HEK293T (cell line): Measurements from ENCODE around the gene GRAMD2A.

Source experiments
- CTCF ChIA-PET: fragments of 350-600 bp; formaldehyde crosslinking; extraction: SDS; loops from one replicate; lab custom pipeline; 2021; ENCODE audit warnings: antibody characterized with exemption, inconsistent platforms; lab: Yijun Ruan, JAX
- POLR2A ChIA-PET: fragments of 350-600 bp; formaldehyde crosslinking; extraction: SDS; loops from one replicate; lab custom pipeline; 2020; ENCODE audit warnings: antibody characterized with exemption, inconsistent platforms; lab: Yijun Ruan, JAX
- DNase-seq: peaks from one replicate; pipeline ENCODE4 v3.0.0; 2012; ENCODE audit warnings: mixed read lengths; ENCODE audit errors: extremely low spot score
- ARNT ChIP-seq: fragments of 450-650 bp; IDR thresholded peaks from 2 replicates; pipeline ENCODE4 v1.6.1; 2017; ENCODE audit warnings: mild to moderate bottlenecking
- BHLHE40 ChIP-seq: fragments of 450-650 bp; IDR thresholded peaks from 2 replicates; pipeline ENCODE4 v1.6.1; 2016; ENCODE audit warnings: mild to moderate bottlenecking, moderate library complexity, borderline replicate concordance
- CTBP1 ChIP-seq: fragments of 450-650 bp; IDR thresholded peaks from 2 replicates; pipeline ENCODE4 v1.6.1; 2016; ENCODE audit warnings: borderline replicate concordance
- ELF4 ChIP-seq: fragments of 450-650 bp; IDR thresholded peaks from 2 replicates; pipeline ENCODE4 v1.6.1; 2017; ENCODE audit warnings: antibody characterized with exemption
- FOXA1 ChIP-seq: fragments of 450-650 bp; IDR thresholded peaks from 2 replicates; pipeline ENCODE4 v1.6.1; 2016; ENCODE audit warnings: mild to moderate bottlenecking
- FOXK2 ChIP-seq: fragments of 450-650 bp; IDR thresholded peaks from 2 replicates; pipeline ENCODE4 v1.6.1; 2016; ENCODE audit warnings: mild to moderate bottlenecking
- FOXM1 ChIP-seq: fragments of 450-650 bp; IDR thresholded peaks from 2 replicates; pipeline ENCODE4 v1.6.1; 2017; ENCODE audit warnings: mild to moderate bottlenecking, borderline replicate concordance
- HDGF ChIP-seq: fragments of 450-650 bp; IDR thresholded peaks from 2 replicates; pipeline ENCODE4 v1.6.1; 2017; ENCODE audit warnings: antibody characterized with exemption, borderline replicate concordance
- L3MBTL2 ChIP-seq: fragments of 450-650 bp; conservative IDR thresholded peaks from 2 replicates; pipeline ENCODE4 v1.6.1; 2016; ENCODE audit warnings: mild to moderate bottlenecking
- LEF1 ChIP-seq: fragments of 450-650 bp; IDR thresholded peaks from 2 replicates; pipeline ENCODE4 v1.6.1; 2017; ENCODE audit warnings: mild to moderate bottlenecking, borderline replicate concordance
- NFRKB ChIP-seq: fragments of 450-650 bp; IDR thresholded peaks from 2 replicates; pipeline ENCODE4 v1.6.1; 2016; ENCODE audit warnings: mild to moderate bottlenecking, moderate library complexity
- SP1 ChIP-seq: fragments of 450-650 bp; IDR thresholded peaks from 2 replicates; pipeline ENCODE4 v1.6.1; 2017
- SUZ12 ChIP-seq: fragments of 450-650 bp; IDR thresholded peaks from 2 replicates; pipeline ENCODE4 v1.6.1; 2016; ENCODE audit warnings: mild to moderate bottlenecking
- TARDBP ChIP-seq: fragments of 450-650 bp; IDR thresholded peaks from 2 replicates; pipeline ENCODE4 v1.6.1; 2016
- ZNF384 ChIP-seq: fragments of 450-650 bp; IDR thresholded peaks from 2 replicates; pipeline ENCODE4 v1.6.1; 2016
- TF ChIP-seq, protein P1 (sequence below): fragments of 450-650 bp; IDR thresholded peaks from 2 replicates; pipeline ENCODE4 v1.6.1; 2016

Gene GRAMD2A

GRCh38 chr15:72160696-72161245 is 36.8 kb downstream of the GRAMD2A start:
- POLR2A ChIA-PET, result no interaction called here
- DNase-seq, result no peak
- no peak for TF ChIP-seq SUZ12
- CTCF ChIA-PET, result no interaction called here

DNA sequence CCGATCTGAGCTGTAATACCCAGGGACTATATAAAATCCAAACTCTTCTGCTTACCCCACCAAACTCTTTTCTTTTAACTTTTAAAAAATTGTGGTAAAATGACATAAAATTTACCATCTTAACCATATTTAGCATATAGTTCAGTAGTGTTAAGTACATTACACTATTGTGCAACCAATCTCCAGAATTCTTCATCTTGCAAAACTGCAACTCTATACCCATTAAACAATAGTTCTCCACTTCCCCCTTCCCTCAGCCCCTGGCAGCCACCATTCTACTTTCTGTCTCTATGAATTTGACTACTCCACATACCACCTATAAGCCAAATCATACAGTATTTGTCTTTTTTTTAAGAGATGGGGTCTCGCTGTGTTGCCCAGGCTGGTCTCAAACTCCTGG is 40.7 kb downstream of the GRAMD2A start:
- CTCF ChIA-PET, result interaction anchor here (0.7 to 3.0 kb wide), 8 partner anchors 8 to 413 kb away, joined by 3 to 14 read pairs (median 5); no protein-coding TSS in a partner anchor
- no peak for DNase-seq
- POLR2A ChIA-PET, result interaction anchor here (1.1 kb wide), 1 partner anchor 39 kb away, joined by 4 read pairs; the partner anchor contains the start of genes MYO9A and SENP8
- TF ChIP-seq BHLHE40 (no peak), LEF1 (no peak), SP1 (no peak), L3MBTL2 (no peak), HDGF (no peak), FOXA1 (no peak), CTBP1 (no peak), ZNF384 (no peak), NFRKB (no peak), TARDBP (no peak), ELF4 (no peak), FOXK2 (no peak), FOXM1 (no peak), ARNT (no peak), SUZ12 (no peak)
- TF ChIP-seq, protein P1, sequence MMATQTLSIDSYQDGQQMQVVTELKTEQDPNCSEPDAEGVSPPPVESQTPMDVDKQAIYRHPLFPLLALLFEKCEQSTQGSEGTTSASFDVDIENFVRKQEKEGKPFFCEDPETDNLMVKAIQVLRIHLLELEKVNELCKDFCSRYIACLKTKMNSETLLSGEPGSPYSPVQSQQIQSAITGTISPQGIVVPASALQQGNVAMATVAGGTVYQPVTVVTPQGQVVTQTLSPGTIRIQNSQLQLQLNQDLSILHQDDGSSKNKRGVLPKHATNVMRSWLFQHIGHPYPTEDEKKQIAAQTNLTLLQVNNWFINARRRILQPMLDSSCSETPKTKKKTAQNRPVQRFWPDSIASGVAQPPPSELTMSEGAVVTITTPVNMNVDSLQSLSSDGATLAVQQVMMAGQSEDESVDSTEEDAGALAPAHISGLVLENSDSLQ, result no peak

GRCh38 chr15:72155635-72156616 is 41.7 kb downstream of the GRAMD2A start:
- DNase-seq, result peak; percentile 81
- ChIA-PET POLR2A (interaction anchor here (1.1 kb wide), 1 partner anchor 38 kb away, joined by 4 read pairs; the partner anchor contains the start of genes MYO9A and SENP8), CTCF (interaction anchor here (0.5 to 3.0 kb wide), 13 partner anchors 9 to 412 kb away, joined by 3 to 14 read pairs (median 4); no protein-coding TSS in a partner anchor)
- TF ChIP-seq ELF4 (no peak), FOXA1 (no peak), ARNT (no peak), BHLHE40 (no peak), L3MBTL2 (no peak), TARDBP (no peak), HDGF (no peak), LEF1 (no peak), FOXK2 (no peak), ZNF384 (no peak), NFRKB (no peak), CTBP1 (no peak)
- TF ChIP-seq, protein P1, result no peak

DNA sequence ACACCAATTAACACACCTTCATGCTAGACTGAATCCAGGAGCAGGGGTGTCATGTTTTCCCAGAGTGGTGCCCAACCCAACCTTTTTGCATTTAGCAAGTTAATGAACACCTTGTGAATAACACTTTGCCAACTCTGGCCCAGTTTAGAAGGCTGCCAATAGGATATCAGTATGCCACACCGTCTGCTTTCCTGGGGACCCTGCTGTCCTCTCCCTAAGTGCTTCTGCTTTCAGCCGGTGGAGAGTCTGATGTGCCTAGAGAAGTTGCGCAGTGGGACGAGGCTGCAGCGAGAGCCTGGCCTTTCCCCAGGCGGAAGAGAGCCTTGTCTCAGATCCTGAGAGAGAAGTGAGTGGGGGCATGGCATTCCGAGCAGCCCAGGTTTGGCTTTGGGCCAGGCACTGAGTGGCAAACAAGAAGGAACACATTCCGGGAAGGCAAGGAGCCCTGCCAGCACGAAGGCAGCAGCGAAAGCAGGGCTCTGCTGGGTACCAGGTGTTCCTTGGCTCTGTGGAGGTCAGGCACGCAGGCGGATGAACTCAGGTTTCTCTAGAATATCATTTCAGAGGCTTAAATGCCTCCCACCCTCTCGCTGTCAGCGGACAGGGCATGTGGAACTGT is 42.5 kb downstream of the GRAMD2A start:
- ChIA-PET POLR2A (no interaction called here), CTCF (no interaction called here)
- no peak for DNase-seq
- TF ChIP-seq FOXK2 (no peak), L3MBTL2 (no peak), NFRKB (no peak)

- TF ChIP-seq ZNF384, result no peak
- TF ChIP-seq NFRKB, result no peak
- no peak for TF ChIP-seq ARNT
- TF ChIP-seq TARDBP, result no peak
- TF ChIP-seq CTBP1, result no peak
- TF ChIP-seq SUZ12, result no peak
- TF ChIP-seq LEF1, result no peak
- no peak for TF ChIP-seq FOXM1
- no peak for TF ChIP-seq FOXA1
- TF ChIP-seq SP1, result no peak
- no peak for TF ChIP-seq HDGF
- no peak for TF ChIP-seq FOXK2
- TF ChIP-seq L3MBTL2, result no peak
- TF ChIP-seq ELF4, result no peak
- no peak for TF ChIP-seq BHLHE40
- TF ChIP-seq, protein P1, result no peak
- CTCF ChIA-PET, result no interaction called here
- POLR2A ChIA-PET, result no interaction called here
- no peak for DNase-seq
These were observed 43.3 kb downstream of the GRAMD2A start for GRCh38 chr15:72154316-72154715.
